Skin epidermis (tissue), 12 donors: ENCODE results near the gene COPS9.

ENCODE experiments used
- H3K27ac ChIP-seq, 21 experiments: fragments of 200-600 bp; sonication (generic) in 11 of 21; one replicate each; pipeline ENCODE4 v1.5.0; 2020; ENCODE audit warnings: mild to moderate bottlenecking in 3 of 21, inconsistent platforms in 2 of 21, moderate library complexity in 2 of 21
- H3K4me3 ChIP-seq, 7 experiments: fragments of 200-600 bp; sonication (generic) in 2 of 7; one replicate each; pipeline ENCODE4 v1.5.0; 2020; ENCODE audit warnings: inconsistent platforms in 2 of 7, mild to moderate bottlenecking in 2 of 7, moderate library complexity in 1 of 7

Gene COPS9

DNA sequence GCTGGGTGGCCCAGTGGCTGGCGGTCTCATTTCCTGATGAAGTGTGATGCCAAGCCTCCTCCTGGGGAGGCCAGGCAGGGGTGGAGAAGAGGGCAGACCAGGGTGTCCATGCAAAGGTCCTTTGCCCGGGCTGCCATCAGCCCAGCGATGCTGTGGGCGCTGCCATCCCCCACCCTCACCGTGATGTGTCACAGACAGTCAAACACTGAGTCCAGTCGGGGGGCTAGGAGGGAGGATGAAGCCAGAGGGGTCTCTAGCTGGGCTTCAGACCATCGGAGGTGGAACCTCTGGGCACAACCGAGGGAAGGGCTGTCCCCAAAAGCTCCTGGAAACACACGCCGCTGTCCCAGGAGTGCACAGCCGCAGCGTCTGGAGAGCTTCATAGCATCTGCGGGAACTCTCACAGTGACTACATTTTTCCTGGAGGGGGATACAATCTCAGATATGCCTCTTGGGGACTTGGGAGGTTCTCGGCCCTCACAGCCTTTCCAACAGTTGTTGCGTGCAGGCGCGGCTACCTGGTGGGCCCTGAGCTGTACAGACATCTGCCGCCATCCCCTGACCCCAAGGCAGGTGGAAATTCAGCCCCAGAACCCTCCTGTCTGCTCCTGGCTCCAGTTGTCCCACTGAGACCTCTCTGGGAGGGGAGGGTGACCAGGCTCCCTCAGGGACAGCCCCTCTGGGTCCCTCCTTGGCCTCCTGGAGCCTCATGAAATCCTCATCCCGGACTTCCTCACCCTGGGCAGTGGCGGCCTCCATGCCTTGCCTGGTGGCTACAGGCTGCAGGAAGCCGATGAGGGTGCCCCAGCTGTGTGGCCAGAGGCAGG, 30.9 kb upstream of the COPS9 start:
- Histone ChIP-seq H3K27ac (no peak overlapping the region), H3K4me3 (no peak overlapping the region)

DNA sequence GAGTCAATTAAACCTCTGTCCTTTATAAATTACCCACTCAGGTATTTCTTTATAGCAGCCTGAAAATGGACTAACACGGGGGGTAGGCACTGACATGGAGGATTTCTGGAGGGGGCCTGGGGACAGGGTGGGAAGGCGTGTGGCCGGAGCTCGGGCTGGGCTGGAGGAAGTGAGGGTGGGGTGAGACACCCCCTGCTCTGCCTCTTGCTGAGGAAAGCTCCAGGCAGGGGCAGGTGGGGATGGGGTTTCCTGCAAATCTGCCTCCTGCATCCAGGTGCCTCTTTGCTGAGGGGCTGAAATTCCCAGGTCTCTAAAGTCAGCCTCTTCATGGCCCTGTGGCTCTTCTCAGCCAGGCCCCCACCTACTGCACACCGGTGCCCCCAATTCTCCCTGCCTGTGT, 30.1 kb upstream of the COPS9 start:
- no peak overlapping the region for H3K27ac ChIP-seq
- no peak overlapping the region for H3K4me3 ChIP-seq

DNA sequence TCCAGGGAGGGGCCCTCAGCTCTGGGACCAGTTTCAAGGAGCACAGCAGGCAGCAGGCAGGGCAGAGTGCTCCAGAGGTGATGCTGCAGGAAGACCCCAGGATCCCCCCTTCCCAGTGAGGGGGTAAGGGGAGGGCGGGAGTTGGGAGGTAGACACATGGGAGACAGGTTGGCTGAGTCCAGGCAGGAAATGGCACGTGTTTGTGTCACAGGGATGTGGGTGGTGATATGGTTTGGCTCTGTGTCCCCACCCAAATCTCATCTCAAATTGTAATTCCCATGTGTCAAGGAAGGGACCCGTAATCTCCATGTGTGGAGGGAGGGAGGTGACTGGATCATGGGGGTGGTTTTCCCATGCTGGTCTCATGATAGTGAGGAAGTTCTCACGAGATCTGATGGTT, 29.6 kb upstream of the COPS9 start:
- no peak overlapping the region for H3K4me3 ChIP-seq
- H3K27ac ChIP-seq, result no peak overlapping the region

DNA sequence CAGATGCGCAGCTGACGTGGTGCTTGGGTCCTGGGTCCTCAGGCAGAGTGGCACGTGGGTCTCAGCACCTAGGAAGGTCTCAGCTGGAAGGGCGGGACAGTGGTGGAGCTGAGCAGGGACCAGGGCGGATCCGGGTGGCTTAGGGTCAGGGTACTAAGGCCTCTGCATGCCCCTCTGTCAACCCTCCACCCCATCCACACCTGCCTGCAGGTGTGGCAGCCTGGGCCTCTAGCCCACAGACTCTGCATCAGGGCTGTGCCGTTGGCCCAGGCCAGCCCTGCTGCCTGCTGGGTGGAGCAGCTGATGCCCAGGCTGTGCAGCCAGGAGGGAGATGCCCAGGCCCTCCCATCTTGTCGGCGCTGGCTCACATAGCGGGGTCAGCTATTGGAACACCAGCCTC, 28.9 kb upstream of the COPS9 start:
- H3K4me3 ChIP-seq, result no peak overlapping the region
- no peak overlapping the region for H3K27ac ChIP-seq

DNA sequence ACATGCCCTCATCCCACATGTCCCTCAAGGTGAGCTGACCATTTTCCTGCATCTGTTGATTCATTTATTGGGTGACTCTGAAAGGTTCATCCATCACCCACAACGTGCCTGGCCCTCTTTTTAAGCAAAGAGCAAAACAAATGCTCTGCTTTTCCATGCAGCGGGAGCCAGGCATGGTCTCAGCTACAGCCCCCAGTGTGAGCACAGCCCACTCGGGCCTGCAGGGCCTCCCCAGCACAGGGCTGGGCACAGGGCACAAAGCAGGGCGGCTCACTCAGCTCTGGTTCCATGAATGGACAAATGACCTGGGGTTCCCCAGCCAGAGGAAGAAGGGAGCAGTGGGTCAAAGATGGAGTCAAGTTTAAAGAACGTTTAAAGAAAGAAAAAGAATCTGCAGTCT, 28.5 kb upstream of the COPS9 start:
- no peak overlapping the region for H3K27ac ChIP-seq
- no peak overlapping the region for H3K4me3 ChIP-seq

DNA sequence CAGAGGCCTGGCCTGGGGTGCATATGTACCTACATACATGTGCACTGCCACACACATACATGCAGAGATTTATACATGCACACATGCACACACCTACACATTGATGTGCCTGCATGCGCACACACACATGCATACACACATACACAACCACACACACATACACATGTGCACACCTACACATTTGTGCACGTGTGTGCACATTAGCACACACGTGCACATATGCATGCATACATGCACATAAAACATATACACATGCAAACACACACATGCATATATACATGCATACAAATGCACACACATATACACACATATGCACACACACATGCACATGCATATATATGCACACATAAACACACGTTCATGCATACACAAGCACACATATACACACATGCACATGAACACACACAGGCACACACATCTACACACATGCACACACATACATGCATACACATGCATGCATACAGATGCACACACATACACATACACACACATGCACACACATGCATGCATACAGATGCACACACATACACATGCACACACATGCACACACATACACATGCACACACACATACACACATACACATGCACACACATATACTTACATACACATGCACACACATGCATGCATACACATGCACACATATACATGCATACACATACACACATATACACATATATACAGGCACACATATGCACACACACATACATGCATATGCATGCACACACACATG, 27.9 kb upstream of the COPS9 start:
- H3K4me3 ChIP-seq, result no peak overlapping the region

DNA sequence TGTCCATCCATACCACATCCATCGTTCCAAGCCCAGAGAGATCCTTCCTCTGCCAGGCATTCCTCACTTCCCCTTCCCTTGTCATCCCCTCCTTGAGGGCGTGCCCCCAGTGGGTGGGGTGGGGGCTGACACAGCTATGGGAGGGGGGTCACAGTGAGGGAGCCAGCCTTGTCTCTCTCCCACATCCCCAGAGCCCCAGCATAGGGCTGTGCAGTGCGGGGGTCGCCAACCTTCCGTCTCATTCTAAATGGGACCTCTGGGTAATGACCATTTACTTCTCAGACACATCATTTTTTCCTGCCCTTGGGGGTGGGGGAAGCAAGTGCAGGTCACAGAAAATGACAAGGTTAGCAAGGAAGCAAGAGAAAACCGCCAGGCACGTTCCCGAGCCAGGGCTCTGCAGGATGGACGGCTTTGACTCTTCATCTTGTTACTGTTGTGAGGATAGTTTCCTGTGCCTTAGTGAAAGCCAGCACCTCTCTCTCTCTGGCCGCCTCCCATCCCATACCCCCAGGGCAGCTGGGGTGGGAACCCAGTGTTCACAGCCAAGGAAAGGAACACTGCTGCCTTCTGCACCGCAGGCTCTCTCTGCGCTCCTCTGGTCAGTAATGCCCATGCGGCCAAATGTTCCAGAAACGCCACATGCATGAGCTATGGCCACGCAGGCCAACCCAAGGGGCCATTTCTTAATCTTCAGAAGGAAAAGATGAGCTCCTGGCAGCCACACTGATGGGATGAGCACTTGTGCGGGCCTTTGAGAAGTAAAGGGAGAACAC, 27.0 kb upstream of the COPS9 start:
- Histone ChIP-seq H3K27ac (no peak overlapping the region), H3K4me3 (no peak overlapping the region)

More for the DNA sequence above, 27.9 kb upstream of the COPS9 start:
- H3K27ac ChIP-seq, result no peak overlapping the region

DNA sequence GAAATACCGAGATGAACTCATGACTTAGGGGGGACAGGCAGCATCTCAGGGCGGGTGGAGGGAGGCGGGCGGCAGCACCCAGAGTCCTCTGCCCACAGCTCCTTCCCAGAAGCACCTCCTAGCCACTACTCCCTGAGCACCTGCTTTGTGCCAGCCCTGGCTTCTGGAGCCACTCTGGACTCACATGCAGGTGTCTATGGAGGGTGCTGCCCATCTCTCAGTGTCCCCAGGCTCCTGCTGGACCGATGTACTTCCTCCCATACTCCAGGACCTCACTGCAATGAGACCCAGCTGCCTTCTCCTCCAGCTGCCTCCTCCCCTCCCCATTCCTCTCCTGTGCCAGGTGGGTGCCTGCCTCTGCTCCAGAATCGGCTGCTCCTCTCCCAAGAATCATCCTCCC, 26.4 kb upstream of the COPS9 start:
- Histone ChIP-seq H3K4me3 (no peak overlapping the region), H3K27ac (no peak overlapping the region)

DNA sequence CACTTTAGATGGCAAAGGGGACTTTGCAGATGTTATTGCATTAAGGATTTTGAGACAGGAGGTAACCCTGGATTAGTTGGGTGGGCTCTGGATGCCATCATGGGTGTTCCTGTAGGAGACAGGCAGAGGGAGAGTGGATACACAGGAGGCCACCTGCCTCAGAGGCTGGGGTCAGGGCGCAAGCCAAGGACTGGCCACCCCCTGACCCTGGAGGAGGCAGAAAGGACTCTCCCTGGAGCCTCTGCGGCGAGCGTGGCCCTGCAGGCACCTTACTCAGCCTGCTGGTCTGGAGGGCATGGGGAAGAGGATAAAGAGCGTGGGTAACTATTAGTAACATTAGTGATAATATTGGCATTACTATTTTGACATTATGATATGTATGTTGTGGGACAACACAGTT, 25.9 kb upstream of the COPS9 start:
- H3K4me3 ChIP-seq, result no peak overlapping the region
- no peak overlapping the region for H3K27ac ChIP-seq

DNA sequence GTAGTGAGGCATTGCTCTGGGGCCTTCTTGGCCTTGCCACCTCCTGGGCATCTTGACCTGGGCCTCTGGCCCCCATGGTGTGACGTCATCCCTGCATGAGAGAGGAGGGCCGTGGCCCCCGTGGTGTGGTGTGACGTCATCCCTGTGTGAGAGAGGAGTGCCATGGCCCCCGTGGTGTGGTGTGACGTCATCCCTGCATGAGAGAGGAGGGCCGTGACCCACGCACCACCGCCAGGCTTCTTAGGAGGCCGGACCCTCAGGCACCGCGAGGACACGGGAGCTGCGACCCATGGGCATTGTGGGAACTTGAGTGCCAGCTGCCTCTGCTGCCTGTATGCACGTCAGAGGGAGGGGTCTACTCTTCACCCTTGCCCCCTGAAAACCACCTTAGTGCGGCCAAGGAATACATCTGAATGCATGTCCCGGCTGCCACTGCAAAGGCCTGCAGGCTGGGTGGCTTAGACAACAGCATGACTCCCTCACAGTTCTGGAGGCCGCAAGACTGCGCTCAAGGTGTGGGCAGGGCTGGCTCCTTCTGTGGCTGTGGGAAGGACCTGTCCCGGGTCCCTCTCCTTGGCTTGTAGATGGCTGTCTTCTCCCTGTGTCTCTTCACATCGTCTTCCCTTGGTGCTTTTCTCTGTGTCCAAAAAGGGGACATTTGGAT, 25.1 kb upstream of the COPS9 start:
- Histone ChIP-seq H3K4me3 (no peak overlapping the region), H3K27ac (no peak overlapping the region)

DNA sequence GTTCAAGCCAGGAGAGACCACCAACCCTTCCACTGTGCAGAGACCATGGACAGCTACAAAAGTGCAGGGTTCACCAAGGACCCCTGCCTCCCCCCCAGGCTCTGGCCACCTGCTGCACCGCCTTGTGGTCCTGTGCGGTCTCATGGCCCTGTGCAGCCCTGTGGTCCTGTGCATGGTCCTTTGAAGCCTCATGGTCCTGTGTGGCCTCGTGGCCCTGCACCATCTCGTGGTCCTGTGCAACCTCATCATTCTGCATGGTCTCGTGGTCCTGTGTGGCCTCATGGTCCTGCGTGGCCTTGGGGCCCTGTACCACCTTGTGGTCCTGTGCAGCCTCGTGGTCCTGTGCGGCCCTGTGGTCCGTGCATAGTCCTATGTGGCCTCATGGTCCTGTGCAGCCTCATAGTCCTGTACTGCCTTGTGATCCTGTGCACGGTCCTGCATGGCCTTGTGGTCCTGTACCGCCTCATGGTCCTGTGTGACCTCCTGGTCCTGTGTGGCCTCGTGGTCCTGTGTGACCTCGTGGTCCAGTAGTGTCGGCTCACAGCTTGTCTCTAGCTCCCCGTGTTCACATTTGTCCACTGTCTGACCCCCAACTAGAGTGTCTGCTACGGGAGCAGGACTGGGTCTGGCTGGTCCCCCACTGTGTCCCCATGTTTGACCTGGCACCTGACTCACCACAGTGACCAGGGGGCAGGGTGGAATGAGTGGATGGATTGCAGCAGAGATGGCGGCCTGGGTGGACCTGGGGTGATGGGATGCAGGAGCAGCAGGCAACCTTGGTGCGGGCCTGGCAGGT, 24.4 kb upstream of the COPS9 start:
- Histone ChIP-seq H3K4me3 (no peak overlapping the region), H3K27ac (no peak overlapping the region)

DNA sequence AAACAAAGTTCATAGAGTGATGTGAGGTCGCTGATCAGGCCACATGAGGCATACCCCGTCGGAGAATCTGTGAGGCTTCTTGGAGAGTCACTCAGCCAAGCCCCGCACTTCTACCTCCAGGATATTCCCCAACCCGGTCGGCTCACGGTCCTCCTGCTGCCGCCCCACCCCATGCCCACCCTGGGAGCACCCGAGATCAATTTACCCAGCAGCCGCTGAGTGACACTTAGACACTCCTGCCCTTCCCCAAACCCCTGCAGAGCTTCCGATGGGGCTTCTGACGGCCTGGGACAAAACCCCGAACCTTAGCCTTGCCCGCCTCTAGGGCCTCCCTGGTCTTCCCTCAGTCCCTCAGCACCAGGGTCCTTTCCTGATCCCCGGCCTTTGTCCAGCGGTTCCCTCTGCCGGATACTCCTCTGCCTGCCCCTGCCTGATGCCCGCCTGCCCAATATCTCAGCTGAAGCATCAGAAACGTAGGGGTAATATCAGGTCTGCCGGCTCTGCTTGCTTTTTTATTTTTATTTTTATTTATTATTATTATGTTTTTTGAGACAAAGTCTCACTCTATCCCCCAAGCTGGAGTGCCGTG, 23.2 kb upstream of the COPS9 start:
- Histone ChIP-seq H3K27ac (no peak overlapping the region), H3K4me3 (no peak overlapping the region)

DNA sequence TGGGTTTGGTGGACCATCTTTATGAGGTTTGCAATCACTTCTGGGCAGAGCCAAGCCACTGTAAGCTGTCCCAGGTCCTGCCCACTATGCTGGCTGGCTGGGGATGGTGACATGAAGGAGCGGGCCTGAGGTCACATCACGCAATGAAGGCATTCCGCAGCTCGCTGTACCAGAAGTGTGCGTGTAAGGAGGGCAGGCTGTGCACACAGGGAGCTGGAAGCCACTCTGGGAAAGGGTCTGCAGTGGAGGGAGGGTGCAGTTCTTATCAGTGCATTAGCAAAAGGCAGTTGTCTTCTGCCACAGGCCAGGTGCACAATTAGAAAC, 21.0 kb upstream of the COPS9 start:
- Histone ChIP-seq H3K27ac (no peak overlapping the region), H3K4me3 (no peak overlapping the region)

DNA sequence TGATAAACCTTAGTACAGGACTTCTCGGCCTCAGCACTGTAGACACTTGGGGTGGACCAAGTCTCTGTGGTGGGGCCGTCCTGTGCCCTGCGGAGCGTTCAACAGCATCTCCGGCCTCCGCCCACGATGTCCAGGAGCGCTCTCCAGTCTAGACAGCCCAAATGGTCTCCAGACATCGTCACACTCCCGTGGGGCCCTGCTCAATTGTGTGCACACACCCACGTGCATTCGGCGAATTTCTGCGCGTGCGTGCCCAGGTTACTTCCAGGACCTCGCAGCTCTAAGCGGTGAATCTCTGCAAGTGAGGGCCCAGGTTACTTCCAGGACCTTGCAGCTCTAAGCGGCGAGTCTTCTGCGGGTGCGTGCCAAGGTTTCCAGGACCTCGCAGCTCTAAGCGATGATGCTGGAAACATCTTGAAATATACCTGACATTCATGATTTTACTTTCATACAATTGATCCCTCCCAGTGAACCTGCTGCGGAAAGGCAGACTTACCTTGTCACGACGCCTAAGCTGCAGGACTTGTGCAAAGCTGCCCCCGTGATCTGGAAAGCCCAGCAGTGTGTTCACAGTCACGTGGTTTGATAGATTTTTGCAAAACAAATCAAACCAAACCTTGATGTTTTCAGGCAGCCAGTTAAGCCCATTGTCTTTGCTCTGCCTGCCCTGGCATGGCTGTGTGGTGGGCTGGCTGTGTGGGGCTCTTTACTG, 20.5 kb upstream of the COPS9 start:
- no peak overlapping the region for H3K4me3 ChIP-seq
- H3K27ac ChIP-seq, result no peak overlapping the region

DNA sequence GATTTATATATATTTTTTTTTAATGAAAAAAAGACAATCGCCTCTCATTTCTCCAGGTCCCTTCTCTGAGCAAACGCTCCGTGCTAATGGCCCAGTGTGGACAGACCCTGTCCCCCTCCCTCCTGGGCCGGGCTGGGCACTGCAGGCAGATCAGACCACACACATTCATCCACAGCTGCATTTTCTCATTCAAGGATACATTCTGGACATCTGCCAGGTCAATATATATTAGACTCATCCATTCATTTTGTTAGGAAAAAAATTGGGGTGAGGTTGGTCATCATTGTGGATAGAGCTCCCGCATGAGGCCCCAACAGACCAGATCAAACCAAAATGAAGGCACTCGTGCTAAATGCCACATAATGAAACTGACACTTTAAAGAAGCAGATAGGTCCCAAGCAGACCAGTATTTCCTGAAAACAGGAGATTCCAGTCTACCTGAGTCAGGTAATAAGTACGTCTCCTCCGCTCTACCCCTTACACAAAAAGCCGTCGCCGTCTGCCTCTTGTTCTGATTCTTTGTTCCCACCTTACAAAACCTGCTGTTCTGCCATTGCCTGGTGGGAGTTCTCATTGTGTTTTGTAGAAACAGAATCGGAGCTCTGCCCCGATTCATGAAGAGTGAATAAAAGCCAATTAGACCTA, 19.8 kb upstream of the COPS9 start:
- H3K4me3 ChIP-seq, result no peak overlapping the region
- H3K27ac ChIP-seq, result no peak overlapping the region

DNA sequence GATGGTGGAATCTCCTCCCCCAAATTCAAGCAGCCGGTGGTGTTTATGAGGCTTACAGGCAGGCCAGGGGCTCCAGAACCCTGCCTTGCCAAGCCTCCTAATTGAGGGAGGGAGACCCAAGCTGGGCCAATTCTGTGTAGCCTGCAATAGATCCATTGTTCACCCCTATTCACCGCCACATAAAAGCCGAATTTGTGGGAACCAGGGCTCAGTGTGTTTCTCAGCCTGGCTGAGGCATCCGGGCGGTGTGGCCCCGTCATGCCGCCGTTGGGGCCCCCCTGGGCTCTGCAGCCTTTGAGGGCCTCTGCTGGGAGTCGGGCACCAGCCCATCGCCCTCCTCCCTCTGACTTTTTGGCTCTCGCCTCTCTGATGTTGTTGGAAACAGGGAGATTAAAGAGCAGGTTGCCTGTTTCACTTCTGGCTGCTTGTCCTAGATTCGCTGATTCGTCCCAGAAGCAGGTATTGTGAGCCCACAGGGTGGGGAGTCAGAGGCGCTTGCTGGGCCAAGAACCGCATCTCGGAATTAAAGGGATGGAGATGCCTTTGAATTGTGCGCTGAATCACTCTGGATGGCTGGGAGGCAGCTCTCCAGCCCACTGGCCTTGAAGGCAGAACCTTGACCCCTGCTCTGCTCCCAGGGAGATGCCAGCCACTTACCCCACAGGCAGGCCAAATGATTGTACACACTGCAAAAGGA, 19.1 kb upstream of the COPS9 start:
- Histone ChIP-seq H3K27ac (no peak overlapping the region), H3K4me3 (no peak overlapping the region)

DNA sequence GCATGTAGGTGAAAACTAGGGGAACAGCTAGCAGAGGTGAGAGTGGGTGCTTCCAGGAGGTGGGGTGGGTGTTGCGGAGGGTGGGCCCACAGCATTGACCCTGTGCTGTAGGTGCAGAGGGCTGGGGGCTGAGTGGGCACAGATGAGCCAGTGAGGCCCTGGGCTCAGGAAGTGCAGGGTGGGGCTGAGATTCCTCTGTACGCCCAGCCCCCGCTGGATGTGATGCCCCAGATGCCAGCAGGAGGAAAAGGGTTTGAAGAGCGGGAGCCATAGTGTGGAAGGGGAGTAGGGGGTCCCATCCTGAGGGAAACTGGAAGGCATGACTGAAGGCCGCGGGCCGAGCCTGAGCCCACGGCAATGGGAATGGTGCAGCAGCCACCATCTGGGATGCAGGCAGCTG, 18.5 kb upstream of the COPS9 start:
- Histone ChIP-seq H3K27ac (no peak overlapping the region), H3K4me3 (no peak overlapping the region)

DNA sequence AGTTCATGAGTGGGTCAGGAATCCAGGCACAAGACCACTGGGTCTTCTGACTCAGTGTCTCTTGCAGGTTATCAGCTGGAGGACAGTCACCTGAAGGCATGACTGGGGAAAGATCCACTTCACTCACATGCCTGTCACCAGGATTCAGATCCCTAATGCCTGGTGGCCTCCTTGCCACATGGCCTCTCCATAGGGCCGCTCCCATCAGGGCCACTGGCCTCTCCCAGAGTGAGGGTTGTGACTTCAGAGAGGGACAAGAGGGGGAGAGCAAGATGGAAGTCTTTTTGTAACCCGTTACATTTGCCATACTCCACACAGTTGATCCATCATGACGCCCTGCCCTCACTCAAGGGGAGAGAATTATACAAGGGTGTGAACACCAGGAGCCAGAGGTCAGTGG, 17.3 kb upstream of the COPS9 start:
- no peak overlapping the region for H3K4me3 ChIP-seq
- H3K27ac ChIP-seq, result no peak overlapping the region
